Lung (tissue), 12 donors: ENCODE measurements around the gene CLEC17A. TPM values are rescaled to one million over a fixed set of nuclear protein-coding genes. Genes with fewer than 3 reads are reported as not detected.
"Not testable (repeated sequence)": the region's sequence is repeated elsewhere in the genome, so short reads cannot be mapped to it uniquely, and the experiment has no call there.

Source experiments
- ATAC-seq: fragments of 200-7000 bp; cut with Tn5 transposase; one replicate; pipeline ENCODE4 v1.9.1; 2020; ENCODE audit warnings: moderate number of reproducible peaks; ENCODE audit not compliant: insufficient read depth, low FRiP score
- DNase-seq, 3 donors: peaks; one replicate each; pipeline ENCODE4 v3.0.0-alpha.2; 2013 to 2017
- H3K27ac ChIP-seq, 2 donors: one replicate each; pipeline ENCODE4 v1.5.1; 2013; ENCODE audit warnings: mild to moderate bottlenecking in 2 of 2, moderate library complexity in 2 of 2, control low read depth in 1 of 2, inconsistent platforms in 1 of 2, low read depth in 1 of 2, low read length in 1 of 2
- H3K27me3 ChIP-seq, 3 donors: one replicate each; pipeline ENCODE4 v1.5.1; 2013; ENCODE audit warnings: low read length in 2 of 3; ENCODE audit not compliant: control insufficient read depth in 3 of 3, insufficient read depth in 3 of 3
- H3K36me3 ChIP-seq, 4 donors: one replicate each; pipeline ENCODE4 v1.5.1; 2013; ENCODE audit warnings: low read length in 4 of 4, mild to moderate bottlenecking in 1 of 4, moderate library complexity in 1 of 4; ENCODE audit not compliant: control insufficient read depth in 4 of 4, insufficient read depth in 4 of 4
- H3K4me1 ChIP-seq, 5 donors: one replicate each; pipeline ENCODE4 v1.5.1; 2013; ENCODE audit warnings: low read length in 5 of 5, mild to moderate bottlenecking in 2 of 5, moderate library complexity in 1 of 5; ENCODE audit not compliant: control insufficient read depth in 5 of 5, insufficient read depth in 5 of 5
- H3K4me3 ChIP-seq: one replicate; pipeline ENCODE4 v1.5.1; 2013; ENCODE audit warnings: mild to moderate bottlenecking, control low read depth, moderate library complexity
- H3K9ac ChIP-seq, 2 donors: one replicate each; pipeline ENCODE4 v1.5.1; 2013; ENCODE audit warnings: low read length in 2 of 2, control low read depth in 1 of 2; ENCODE audit not compliant: insufficient read depth in 1 of 2
- H3K9me3 ChIP-seq, 4 donors: one replicate each; pipeline ENCODE4 v1.5.1; 2013; ENCODE audit warnings: low read length in 3 of 4, mild to moderate bottlenecking in 1 of 4, moderate library complexity in 1 of 4; ENCODE audit not compliant: control insufficient read depth in 4 of 4, insufficient read depth in 3 of 4
- WGBS, 2 donors: extraction: QIAGEN DNeasy Blood & Tissue Kit; methylation state at CpG; one replicate each; pipeline ENCODE4 v1.1.7; 2013; 5-methylcytosine and 5-hydroxymethylcytosine counted together
- polyA plus RNA-seq, 2 donors: library from polyadenylated mRNA; stranded (reverse); fragments of 200-250 nt; gene quantifications; one replicate each; pipeline ENCODE4 v1.2.1, GENCODE V29; 2013
- total RNA-seq, 2 donors: library from RNA; depleted of rRNA in 1 of 2; stranded (reverse); fragments of >200 nt in 1 of 2; gene quantifications; one replicate each; pipeline ENCODE4 v1.2.1, GENCODE V29; 2014 to 2021
- TF ChIP-seq, protein P1 (sequence below): IDR thresholded peaks from 2 replicates; pipeline ENCODE4 v1.5.1; 2012; ENCODE audit warnings: mild to moderate bottlenecking; ENCODE audit errors: control extremely low read depth, extremely low read depth
- donor health status: control.
- donor health status: control.
- donor health status: Bipolar disorder and iron deficiency.
- donor health status: healthy.
- donor health status: DM: yes; HTN: yes; CAD: no.

Gene CLEC17A
- total and polyA plus RNA-seq, 4 donors = 0.08 to 2.3 (median 0.32) TPM

- Histone ChIP-seq H3K36me3 (no peaks in the 10 kb centered on the region), H3K4me3 (no peak overlapping the region), H3K9ac (no peak overlapping the region), H3K27ac (no peak overlapping the region), H3K4me1 (no peaks in the 10 kb centered on the region), H3K27me3 (no peaks in the 10 kb centered on the region), H3K9me3 (peaks cover 0 to 3% (median 0%) of the 10 kb centered on the region in 4 donors)
- WGBS, 2 donors = 40 to 53% methylated on average over 4 of the region's 4 CpGs
- DNase-seq = no peak
- no peak for ATAC-seq
- TF ChIP-seq, protein P1, sequence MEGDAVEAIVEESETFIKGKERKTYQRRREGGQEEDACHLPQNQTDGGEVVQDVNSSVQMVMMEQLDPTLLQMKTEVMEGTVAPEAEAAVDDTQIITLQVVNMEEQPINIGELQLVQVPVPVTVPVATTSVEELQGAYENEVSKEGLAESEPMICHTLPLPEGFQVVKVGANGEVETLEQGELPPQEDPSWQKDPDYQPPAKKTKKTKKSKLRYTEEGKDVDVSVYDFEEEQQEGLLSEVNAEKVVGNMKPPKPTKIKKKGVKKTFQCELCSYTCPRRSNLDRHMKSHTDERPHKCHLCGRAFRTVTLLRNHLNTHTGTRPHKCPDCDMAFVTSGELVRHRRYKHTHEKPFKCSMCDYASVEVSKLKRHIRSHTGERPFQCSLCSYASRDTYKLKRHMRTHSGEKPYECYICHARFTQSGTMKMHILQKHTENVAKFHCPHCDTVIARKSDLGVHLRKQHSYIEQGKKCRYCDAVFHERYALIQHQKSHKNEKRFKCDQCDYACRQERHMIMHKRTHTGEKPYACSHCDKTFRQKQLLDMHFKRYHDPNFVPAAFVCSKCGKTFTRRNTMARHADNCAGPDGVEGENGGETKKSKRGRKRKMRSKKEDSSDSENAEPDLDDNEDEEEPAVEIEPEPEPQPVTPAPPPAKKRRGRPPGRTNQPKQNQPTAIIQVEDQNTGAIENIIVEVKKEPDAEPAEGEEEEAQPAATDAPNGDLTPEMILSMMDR = no peak
These were observed 28.2 kb downstream of the CLEC17A start for GRCh38 chr19:14611051-14611450.

DNA sequence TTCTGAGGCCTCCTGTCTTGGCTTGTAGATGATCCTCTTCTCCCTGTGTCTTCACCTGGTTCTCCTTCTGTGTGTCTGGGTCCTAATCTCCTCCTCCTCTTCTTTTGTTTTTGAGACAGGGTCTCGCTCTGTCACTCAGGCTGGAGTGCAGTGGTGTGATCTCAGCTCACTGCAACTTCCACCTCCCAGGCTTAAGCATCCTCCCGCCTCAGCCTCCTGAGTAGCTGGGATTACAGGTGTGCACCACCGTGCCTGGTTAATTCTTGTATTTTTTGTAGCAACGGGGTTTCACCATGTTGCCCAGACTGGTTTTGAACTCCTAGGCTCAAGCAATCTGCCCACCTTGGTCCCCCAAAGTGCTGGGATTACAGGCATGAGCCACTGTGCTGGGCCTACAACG lies 29.4 kb downstream of the CLEC17A start:
- H3K4me3 ChIP-seq, H3K4me1 ChIP-seq, H3K27ac ChIP-seq, DNase-seq, H3K9ac ChIP-seq, H3K36me3 ChIP-seq, H3K27me3 ChIP-seq, ATAC-seq, H3K9me3 ChIP-seq: not testable (repeated sequence)
- 68 to 89% methylated on average over 5 of the region's 5 CpGs for WGBS, 2 donors

DNA sequence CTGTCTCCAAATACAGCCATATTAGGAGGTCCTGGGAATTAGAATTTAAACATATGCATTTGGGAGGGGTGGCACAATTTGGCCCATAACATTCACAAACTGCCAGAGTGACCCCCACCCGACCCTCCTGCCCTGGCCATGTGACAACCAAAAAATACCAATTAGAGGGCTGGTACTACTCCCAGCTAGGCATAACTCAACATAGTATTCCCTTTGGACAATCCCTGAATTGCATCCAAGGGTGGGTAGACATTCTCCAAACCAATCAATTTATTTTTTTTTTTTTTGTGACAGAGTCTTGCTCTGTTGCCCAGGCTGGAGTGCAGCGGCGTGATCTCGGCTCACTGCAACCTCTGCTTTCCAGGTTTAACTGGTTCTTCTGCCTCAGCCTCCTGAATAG lies 29.8 kb downstream of the CLEC17A start:
- 92 to 97% methylated on average over 4 of the region's 4 CpGs for WGBS, 2 donors
- TF ChIP-seq, protein P1 = no peak
- Histone ChIP-seq H3K4me3 (no peak overlapping the region), H3K27ac (no peak overlapping the region), H3K9me3 (peaks cover 0 to 3% (median 0%) of the 10 kb centered on the region in 4 donors), H3K4me1 (no peaks in the 10 kb centered on the region), H3K27me3 (no peaks in the 10 kb centered on the region), H3K36me3 (no peaks in the 10 kb centered on the region), H3K9ac (no peak overlapping the region)
- ATAC-seq = no peak
- no peak for DNase-seq

- not testable (repeated sequence) for H3K36me3 ChIP-seq, H3K4me1 ChIP-seq, DNase-seq, H3K4me3 ChIP-seq, H3K27me3 ChIP-seq, H3K9me3 ChIP-seq, ATAC-seq, H3K9ac ChIP-seq, H3K27ac ChIP-seq
- WGBS, 2 donors = 48 to 66% methylated on average over 14 of the region's 14 CpGs
These were observed 30.7 kb downstream of the CLEC17A start for GRCh38 chr19:14613399-14614098.
